Measurements from ENCODE around the gene SKAP1. TPM values are rescaled to one million over a fixed set of nuclear protein-coding genes. Genes with fewer than 3 reads are reported as not detected.
A peak's percentile ranks its signal among the peaks of the same experiment; 100 is the strongest.

SKAP1 gene
- total and polyA plus RNA-seq, 4 donors, result 1.4 to 4.9 (median 2.5) TPM

DNA sequence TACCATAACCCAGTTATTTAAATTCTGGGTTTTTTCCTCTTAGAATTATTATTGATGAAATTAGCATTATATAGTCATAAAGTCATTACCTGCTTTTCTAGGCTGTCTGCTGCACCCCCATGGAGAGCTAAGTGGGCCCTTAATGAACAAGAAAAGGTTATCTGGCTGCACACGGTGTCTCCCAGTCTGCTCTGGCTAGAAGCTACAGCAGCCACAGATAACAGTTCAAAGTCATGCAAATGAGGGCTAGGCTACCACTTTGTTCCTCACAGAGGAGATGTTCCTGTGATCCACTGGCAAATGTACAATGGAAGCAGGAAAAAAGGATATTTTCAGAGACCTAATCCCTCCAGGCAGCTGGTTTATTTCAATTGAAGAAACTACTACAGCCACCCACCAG, 210.4 kb downstream of the SKAP1 start:
- Histone ChIP-seq H3K9ac (ENCODE audit: insufficient read depth in 1 of 2, low read length in 2 of 2) (no peak overlapping the region), H3K27me3 (ENCODE audit: control insufficient read depth in 3 of 3, insufficient read depth in 3 of 3, low read length in 2 of 3) (peaks cover 0 to 35% (median 2%) of the 10 kb centered on the region in 3 donors), H3K36me3 (ENCODE audit: control insufficient read depth in 4 of 4, insufficient read depth in 4 of 4, low read length in 4 of 4) (no peaks in the 10 kb centered on the region), H3K9me3 (ENCODE audit: control insufficient read depth in 4 of 4, insufficient read depth in 3 of 4, low read length in 3 of 4) (no peaks in the 10 kb centered on the region), H3K4me1 (ENCODE audit: control insufficient read depth in 5 of 5, insufficient read depth in 5 of 5, low read length in 5 of 5) (no peaks in the 10 kb centered on the region), H3K27ac (ENCODE audit: low read depth in 1 of 2, low read length in 1 of 2) (no peak overlapping the region), H3K4me3 (no peak overlapping the region)
- 0 to 89% methylated on average over 1 of the region's 1 CpG for WGBS, 2 donors
- TF ChIP-seq, protein P1, sequence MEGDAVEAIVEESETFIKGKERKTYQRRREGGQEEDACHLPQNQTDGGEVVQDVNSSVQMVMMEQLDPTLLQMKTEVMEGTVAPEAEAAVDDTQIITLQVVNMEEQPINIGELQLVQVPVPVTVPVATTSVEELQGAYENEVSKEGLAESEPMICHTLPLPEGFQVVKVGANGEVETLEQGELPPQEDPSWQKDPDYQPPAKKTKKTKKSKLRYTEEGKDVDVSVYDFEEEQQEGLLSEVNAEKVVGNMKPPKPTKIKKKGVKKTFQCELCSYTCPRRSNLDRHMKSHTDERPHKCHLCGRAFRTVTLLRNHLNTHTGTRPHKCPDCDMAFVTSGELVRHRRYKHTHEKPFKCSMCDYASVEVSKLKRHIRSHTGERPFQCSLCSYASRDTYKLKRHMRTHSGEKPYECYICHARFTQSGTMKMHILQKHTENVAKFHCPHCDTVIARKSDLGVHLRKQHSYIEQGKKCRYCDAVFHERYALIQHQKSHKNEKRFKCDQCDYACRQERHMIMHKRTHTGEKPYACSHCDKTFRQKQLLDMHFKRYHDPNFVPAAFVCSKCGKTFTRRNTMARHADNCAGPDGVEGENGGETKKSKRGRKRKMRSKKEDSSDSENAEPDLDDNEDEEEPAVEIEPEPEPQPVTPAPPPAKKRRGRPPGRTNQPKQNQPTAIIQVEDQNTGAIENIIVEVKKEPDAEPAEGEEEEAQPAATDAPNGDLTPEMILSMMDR (IDR thresholded peaks at IDR 0.05; ENCODE audit: control extremely low read depth, extremely low read depth), result no peak
- DNase-seq (no peak), ATAC-seq (ENCODE audit: insufficient read depth, low FRiP score) (no peak)

DNA sequence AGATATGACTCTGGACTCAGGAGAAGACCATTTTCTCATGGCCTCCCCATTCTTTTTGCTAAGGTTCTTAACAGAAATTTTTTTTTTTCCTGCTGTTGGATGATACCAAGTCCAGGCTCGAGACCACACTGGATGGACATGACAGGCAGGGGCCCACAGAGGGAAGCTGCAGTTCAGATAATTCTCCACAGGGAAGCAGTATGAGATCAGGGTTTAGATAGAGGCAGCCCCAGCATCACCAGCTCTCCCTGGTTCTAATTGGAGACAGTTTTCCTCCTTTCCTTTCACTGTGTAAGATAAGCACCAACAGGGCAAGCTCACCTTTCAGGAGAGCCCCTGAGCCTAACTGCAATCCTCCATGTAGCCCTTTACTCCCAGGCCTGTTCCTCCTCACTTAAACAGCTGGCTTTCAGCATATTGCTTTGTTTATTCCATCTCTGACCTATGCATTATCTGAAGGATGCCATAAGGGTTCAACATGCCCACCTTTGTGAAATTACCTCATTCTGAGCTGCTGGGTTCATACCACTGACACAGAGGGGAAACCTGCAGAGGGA, 214.4 kb downstream of the SKAP1 start:
- TF ChIP-seq, protein P1 (IDR thresholded peaks at IDR 0.05; ENCODE audit: control extremely low read depth, extremely low read depth), result no peak
- ATAC-seq (ENCODE audit: insufficient read depth, low FRiP score), result no peak
- DNase-seq, result peak; percentile 16 to 55 (median 47)

DNA sequence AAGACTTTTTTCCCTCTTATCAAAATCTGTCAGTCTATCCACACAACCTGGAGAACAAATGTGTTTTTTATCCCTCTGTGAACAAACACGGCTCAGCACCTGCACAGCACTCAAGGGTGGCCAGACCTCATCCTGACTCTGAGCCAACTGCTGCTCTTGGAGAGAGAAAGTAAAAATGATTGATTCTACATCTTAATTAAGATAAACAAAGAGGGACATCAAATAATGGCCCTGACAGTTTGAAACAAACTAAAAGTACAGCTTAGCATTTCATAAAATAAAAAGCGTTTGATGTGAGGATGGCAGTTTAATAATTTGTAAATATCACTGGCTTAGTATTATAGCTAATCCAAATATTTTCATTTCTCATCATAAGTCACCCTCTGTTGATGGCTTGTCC, 216.2 kb downstream of the SKAP1 start:
- Histone ChIP-seq H3K27me3 (ENCODE audit: control insufficient read depth in 3 of 3, insufficient read depth in 3 of 3, low read length in 2 of 3) (peaks cover 0 to 16% (median 2%) of the 10 kb centered on the region in 3 donors), H3K4me3 (no peak overlapping the region), H3K27ac (ENCODE audit: low read depth in 1 of 2, low read length in 1 of 2) (no peak overlapping the region), H3K4me1 (ENCODE audit: control insufficient read depth in 5 of 5, insufficient read depth in 5 of 5, low read length in 5 of 5) (no peaks in the 10 kb centered on the region), H3K36me3 (ENCODE audit: control insufficient read depth in 4 of 4, insufficient read depth in 4 of 4, low read length in 4 of 4) (no peaks in the 10 kb centered on the region), H3K9me3 (ENCODE audit: control insufficient read depth in 4 of 4, insufficient read depth in 3 of 4, low read length in 3 of 4) (no peaks in the 10 kb centered on the region), H3K9ac (ENCODE audit: insufficient read depth in 1 of 2, low read length in 2 of 2) (no peak overlapping the region)
- DNase-seq, result peak in 2 of 3 donors; percentile 20 to 29
- TF ChIP-seq, protein P1 (IDR thresholded peaks at IDR 0.05; ENCODE audit: control extremely low read depth, extremely low read depth), result no peak
- 58 to 75% methylated on average over 2 of the region's 2 CpGs for WGBS, 2 donors
- ATAC-seq (ENCODE audit: insufficient read depth, low FRiP score), result no peak

More for the DNA sequence above, 214.4 kb downstream of the SKAP1 start:
- H3K9ac ChIP-seq (ENCODE audit: insufficient read depth in 1 of 2, low read length in 2 of 2), result no peak overlapping the region
- H3K4me3 ChIP-seq, result no peak overlapping the region
- 43 to 50% methylated on average over 1 of the region's 1 CpG for WGBS, 2 donors
- peaks cover 0 to 22% (median 2%) of the 10 kb centered on the region in 3 donors for H3K27me3 ChIP-seq (ENCODE audit: control insufficient read depth in 3 of 3, insufficient read depth in 3 of 3, low read length in 2 of 3)
- no peaks in the 10 kb centered on the region for H3K36me3 ChIP-seq (ENCODE audit: control insufficient read depth in 4 of 4, insufficient read depth in 4 of 4, low read length in 4 of 4)
- H3K27ac ChIP-seq (ENCODE audit: low read depth in 1 of 2, low read length in 1 of 2), result no peak overlapping the region
- no peaks in the 10 kb centered on the region for H3K4me1 ChIP-seq (ENCODE audit: control insufficient read depth in 5 of 5, insufficient read depth in 5 of 5, low read length in 5 of 5)
- no peaks in the 10 kb centered on the region for H3K9me3 ChIP-seq (ENCODE audit: control insufficient read depth in 4 of 4, insufficient read depth in 3 of 4, low read length in 3 of 4)

DNA sequence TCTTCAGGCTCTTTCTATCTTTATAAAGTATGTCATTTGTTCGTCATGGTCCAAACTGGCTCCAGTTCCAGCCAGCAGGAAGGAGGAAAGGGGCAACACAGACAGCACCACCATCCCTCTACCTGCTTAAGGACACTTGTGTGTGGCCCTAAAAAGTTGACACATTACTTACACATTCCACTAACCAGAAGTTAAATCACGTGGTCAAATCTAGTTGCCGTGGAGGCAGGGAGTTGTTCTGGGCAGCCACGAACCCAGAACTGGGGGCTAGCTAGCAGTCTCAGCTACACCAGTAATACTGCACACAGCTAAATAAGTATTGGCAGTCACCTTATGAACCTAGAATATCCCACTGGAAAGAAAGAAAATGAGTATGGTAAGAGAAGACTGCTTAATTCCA, 218.2 kb downstream of the SKAP1 start:
- Histone ChIP-seq H3K27me3 (ENCODE audit: control insufficient read depth in 3 of 3, insufficient read depth in 3 of 3, low read length in 2 of 3) (peaks cover 0 to 9% (median 2%) of the 10 kb centered on the region in 3 donors), H3K9ac (ENCODE audit: insufficient read depth in 1 of 2, low read length in 2 of 2) (no peak overlapping the region), H3K4me1 (ENCODE audit: control insufficient read depth in 5 of 5, insufficient read depth in 5 of 5, low read length in 5 of 5) (no peaks in the 10 kb centered on the region), H3K4me3 (no peak overlapping the region), H3K9me3 (ENCODE audit: control insufficient read depth in 4 of 4, insufficient read depth in 3 of 4, low read length in 3 of 4) (no peaks in the 10 kb centered on the region), H3K27ac (ENCODE audit: low read depth in 1 of 2, low read length in 1 of 2) (no peak overlapping the region), H3K36me3 (ENCODE audit: control insufficient read depth in 4 of 4, insufficient read depth in 4 of 4, low read length in 4 of 4) (no peaks in the 10 kb centered on the region)
- DNase-seq (no peak), ATAC-seq (ENCODE audit: insufficient read depth, low FRiP score) (no peak)
- TF ChIP-seq, protein P1 (IDR thresholded peaks at IDR 0.05; ENCODE audit: control extremely low read depth, extremely low read depth), result no peak
- 82 to 93% methylated on average over 4 of the region's 4 CpGs for WGBS, 2 donors
